Stimulated activated CD8-positive, alpha-beta memory T cell treated with anti-CD3 and anti-CD28 coated beads, Interleukin-4, amount 100 ng/mL, for 4 hours (primary cell): ENCODE results near the gene PTPRQ.
"Not testable (repeated sequence)": the region's sequence is repeated elsewhere in the genome, so short reads cannot be mapped to it uniquely, and the experiment has no call there.

Source experiments
- DNase-seq, 2 donors: peaks; one replicate each; pipeline ENCODE4 v3.0.0-alpha.2; 2020; ENCODE audit warnings: low read depth in 2 of 2, low spot score in 1 of 2

The PTPRQ gene

DNA sequence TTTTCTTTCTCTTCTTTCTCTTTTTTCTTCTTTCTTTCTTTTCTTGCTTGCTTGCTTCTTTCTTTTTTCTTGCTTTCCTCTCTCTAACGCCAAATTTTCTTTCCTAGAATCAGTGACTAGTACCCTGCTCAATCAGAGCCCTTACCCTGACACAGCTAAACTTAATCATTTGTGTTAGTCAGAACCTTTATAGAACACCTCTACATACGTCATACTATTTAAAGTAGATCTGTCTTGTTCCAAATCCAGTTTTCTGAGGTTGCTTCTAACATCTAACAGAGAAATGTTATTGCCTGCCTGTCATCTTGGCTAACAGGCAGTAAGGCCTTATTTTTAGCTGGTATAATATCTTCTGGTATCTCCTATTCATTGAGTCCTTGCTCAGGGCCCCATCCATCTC is 197.9 kb downstream of the PTPRQ start:
- no peak for DNase-seq

- no peak for DNase-seq
Measured at GRCh38 chr12:80643961-80644360, 199.9 kb downstream of the PTPRQ start.

- no peak for DNase-seq
Measured at GRCh38 chr12:80648881-80649280, 204.8 kb downstream of the PTPRQ start.

DNA sequence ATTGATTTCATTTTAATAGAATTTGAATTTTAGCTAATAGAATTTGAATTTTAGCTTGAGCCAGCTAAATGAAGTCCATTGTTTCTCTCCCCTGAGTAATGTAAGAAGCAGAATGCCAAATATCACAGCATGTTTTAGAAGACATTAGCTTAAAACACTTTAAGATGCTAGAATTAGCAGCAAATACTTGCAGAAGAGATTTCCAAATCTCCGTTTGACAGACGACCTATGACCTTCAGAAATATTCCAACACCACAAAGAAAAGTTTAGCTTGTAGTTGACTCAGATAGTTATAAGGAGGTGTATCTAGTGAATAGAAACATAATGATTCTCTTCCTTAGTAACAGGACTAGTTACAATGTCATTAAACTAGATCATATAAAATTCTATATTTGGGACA is 211.7 kb downstream of the PTPRQ start:
- no peak for DNase-seq

- no peak for DNase-seq
Measured at GRCh38 chr12:80659512-80660063, 215.6 kb downstream of the PTPRQ start.

DNA sequence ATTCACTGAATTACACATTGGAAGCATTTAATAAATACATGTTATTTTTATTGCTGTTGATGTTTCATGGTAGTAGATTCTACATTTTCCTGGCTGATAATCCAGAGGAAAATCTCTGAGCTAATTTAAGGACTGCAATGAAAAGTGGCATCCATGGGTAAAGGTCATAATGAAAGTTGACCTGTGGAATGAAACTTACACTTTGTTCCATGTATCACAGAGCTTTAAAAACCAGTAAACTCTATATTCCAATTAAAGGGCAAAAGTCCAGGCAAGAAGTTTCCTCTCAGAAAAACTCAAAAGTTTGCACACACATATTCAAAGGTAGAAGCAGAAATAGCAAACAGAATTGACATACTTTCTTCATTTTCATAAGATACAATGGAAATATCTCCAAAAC is 218.6 kb downstream of the PTPRQ start:
- no peak for DNase-seq

- no peak for DNase-seq
Measured at GRCh38 chr12:80670214-80670613, 226.2 kb downstream of the PTPRQ start.

DNA sequence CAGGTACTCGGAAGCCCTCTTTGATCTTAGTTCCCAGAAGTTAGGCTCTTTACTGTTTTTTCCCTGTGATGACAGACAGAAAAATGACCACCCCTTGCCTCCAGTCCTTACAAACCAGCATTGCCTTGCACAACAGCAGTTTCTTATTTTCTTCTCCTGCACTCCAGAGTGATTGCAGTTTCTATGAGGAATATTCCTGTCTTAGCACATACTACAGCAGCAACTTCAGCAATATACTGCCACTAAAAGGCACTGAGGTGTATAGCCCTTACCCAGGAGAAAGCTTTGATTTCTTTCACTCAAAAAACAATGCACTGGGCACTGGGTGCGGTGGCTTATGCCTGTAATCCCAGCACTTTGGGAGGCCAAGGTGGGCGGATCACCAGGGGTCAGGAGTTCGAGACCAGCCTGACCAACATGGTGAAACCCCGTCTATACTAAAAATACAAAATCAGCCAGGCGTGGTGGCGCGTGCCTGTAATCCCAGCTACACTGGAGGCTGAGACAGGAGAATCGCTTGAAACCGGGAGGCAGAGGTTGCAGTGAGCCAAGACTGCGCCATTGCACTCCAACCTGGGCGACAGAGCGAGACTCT is 232.1 kb downstream of the PTPRQ start:
- DNase-seq: not testable (repeated sequence)

GRCh38 chr12:80676856-80677255 is 232.8 kb downstream of the PTPRQ start:
- DNase-seq: no peak

DNA sequence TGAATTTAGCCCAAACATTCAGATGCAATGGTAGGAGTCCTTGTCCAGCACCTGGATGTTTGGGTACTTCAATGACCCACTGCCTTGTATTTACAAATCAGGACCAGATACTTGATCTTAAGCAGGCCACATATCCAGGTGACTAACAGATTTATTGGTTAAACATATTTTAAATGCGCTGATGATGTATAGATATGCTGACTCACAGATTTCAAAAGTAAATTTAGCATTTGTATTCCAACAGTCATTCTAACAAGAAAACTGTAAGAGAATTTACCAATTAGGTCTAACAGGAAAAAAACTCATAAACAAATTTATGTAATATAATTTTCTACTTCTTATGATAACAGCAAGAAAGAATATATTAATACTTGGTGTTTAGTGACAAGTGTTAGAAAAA is 234.0 kb downstream of the PTPRQ start:
- no peak for DNase-seq

GRCh38 chr12:80679346-80680131 is 235.5 kb downstream of the PTPRQ start:
- DNase-seq: no peak

DNA sequence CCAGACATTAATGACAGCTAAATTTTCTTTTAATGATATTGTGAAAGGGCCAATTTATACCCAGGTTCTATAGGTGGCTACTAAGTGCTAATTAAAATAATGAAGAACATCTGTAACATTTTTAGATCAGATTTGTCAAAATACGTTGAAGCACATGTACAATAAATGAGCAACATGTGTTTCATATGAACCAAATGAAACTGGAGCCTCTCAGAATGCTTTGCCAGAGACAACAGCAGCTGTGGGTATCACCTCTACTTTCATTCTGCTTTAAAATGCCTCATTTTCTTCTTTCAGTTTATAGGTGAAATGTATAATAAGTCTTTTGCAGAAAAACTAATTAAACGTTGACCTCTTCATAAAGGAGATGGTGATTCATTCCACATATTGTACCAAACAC is 237.3 kb downstream of the PTPRQ start:
- no peak for DNase-seq

DNA sequence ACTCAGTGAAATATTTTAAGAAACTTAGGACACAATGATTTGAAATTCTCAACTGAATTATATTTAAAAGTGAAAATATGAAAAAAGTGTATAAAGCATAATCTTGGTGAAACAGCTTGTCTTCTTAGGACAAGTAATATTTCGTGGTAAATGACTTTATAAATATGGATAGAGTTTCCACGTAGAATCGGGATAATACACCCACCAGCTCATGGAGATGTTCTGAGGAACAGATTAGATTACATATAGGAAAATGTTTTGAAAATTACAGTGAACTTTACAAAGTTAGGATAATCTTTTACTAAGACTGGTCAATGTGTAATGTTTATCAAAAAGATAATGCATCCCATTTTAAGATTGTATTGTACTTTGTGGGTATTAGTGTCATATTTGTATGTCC is 237.8 kb downstream of the PTPRQ start:
- no peak for DNase-seq

GRCh38 chr12:80684077-80684495 is 240.1 kb downstream of the PTPRQ start:
- DNase-seq: no peak

DNA sequence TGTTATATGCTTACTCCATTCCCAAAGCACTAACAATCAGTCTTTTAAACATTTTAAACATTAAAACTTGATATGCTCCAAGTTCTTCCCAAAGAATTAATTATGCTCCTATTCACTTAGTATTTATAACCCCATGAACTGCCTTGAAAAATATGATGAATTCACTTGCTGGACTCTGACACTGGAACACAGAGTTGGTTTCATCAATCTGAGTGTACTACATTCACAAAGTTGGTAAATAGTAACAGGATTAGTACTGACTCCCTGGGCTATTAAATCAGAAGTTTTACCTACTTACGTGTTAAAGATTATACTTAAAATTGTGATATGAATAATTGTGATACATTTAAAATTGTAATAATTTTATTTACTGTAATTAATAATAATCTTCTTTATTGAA is 246.1 kb downstream of the PTPRQ start:
- no peak for DNase-seq

DNA sequence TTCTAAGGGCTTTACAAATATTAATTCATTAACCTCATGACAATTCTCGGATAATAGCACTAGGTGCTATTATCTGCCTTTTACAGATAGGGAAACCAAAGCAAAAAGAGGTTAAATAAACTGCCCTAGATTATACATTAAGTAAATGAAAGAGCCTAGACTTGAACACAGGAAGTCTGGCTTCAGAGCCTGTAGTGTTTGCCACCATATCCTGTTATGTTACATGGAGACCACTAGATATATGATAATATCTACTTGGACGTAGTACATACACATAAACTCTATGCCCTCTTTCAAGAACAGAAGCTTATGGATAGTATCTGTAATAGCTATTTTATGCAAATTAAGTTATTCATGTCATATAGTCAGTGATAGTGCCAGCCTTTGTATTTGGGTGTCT is 246.5 kb downstream of the PTPRQ start:
- DNase-seq: no peak

DNA sequence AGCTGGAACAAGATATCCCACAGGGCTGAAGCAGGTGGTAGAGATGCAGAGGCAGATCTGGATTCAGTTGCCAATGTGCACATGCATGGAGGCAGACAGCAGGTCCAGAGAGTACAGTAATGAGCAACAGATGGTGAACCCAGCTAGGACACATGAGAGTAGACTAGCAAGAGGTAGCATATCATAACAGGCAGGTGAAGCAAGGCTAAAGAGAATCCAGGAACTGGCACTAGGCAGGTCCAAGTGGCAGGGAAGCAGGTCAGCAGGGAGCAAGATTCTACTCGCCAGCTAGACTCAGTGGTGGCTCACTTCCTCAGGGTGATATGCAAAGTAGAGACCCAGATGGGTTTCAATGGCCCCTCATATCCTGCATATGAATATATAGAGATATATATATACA is 248.1 kb downstream of the PTPRQ start:
- DNase-seq: no peak

DNA sequence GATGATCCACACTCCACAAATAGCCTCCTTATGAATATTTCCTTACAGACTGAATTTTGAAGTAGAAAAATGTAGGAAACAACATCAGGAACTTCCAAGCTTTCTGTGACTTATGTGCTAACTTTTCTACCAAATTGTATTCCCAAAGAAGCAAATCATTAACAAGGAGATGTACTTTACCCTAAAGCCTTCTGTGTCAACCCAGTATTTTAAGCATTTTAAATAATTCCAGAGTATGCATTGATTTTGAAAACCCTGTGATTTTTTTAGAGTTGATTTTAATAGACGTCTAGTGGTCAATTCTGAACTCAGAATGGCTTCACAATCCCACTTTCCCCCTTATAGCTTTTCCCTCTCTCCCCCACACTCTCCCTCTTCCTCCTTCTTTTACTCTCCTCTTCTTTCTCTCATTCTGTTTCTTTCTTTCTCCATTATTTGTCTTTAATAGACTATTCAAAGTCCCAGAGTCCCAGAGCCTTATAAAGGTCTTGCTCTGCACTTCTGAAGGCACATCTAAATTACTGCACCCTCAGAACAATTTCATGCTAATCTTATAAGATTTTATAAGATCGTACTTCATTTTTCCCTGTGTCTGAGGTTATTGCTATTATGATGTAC is 253.3 kb downstream of the PTPRQ start:
- no peak for DNase-seq

DNA sequence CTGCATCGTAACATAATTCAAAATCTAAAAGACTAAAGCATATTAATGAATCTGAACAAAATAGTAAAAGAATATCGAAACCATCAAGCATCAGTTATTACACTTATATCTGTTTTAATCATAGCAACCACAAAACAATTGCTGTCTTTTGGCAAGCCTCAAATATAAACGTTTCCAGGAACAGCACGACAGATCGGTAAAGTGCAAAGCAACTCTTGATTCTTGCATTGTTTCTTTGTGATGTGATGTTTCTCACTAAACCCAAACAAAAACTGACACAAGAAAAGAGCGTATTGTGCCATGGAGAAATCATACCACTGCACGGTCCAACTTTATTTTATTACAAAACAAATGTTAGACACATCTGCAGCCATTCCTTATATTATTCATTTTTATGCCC is 254.2 kb downstream of the PTPRQ start:
- DNase-seq: no peak

GRCh38 chr12:80698847-80699542 is 255.0 kb downstream of the PTPRQ start:
- DNase-seq: no peak

GRCh38 chr12:80700327-80700726 is 256.3 kb downstream of the PTPRQ start:
- DNase-seq: no peak

GRCh38 chr12:80701388-80701787 is 257.4 kb downstream of the PTPRQ start:
- DNase-seq: no peak
